OCI-LY1 (cell line): ENCODE results near the gene DNAJB6.

Experiments
- H2AFZ ChIP-seq: fragments of 200-600 bp; sonication (generic), shearing (Covaris generic); 2 replicates; pipeline ENCODE4 v1.6.0; 2014; ENCODE audit warnings: antibody characterized with exemption, mild to moderate bottlenecking, low read length
- H3F3A ChIP-seq: fragments of 200-600 bp; sonication (generic), shearing (Covaris generic); 2 replicates; pipeline ENCODE4 v1.6.0; 2014; ENCODE audit warnings: mild to moderate bottlenecking, antibody characterized with exemption, low read length, moderate library complexity; ENCODE audit not compliant: insufficient read depth
- H3K27ac ChIP-seq: fragments of 200-600 bp; sonication (generic); 2 replicates; pipeline ENCODE4 v1.5.1; 2014; ENCODE audit warnings: low read length, mixed run types, mild to moderate bottlenecking, low read depth; ENCODE audit not compliant: poor library complexity, severe bottlenecking
- H3K27me3 ChIP-seq: fragments of 200-600 bp; sonication (generic); 2 replicates; pipeline ENCODE4 v1.6.0; 2014; ENCODE audit warnings: antibody characterized with exemption, mild to moderate bottlenecking, low read length, moderate library complexity; ENCODE audit not compliant: insufficient read depth
- H3K36me3 ChIP-seq: fragments of 200-600 bp; sonication (generic); 2 replicates; pipeline ENCODE4 v1.6.1; 2014; ENCODE audit warnings: mild to moderate bottlenecking, antibody characterized with exemption, low read length, moderate library complexity, mixed read lengths; ENCODE audit not compliant: insufficient read depth
- H3K4me1 ChIP-seq: fragments of 200-600 bp; sonication (generic); 2 replicates; pipeline ENCODE4 v1.5.1; 2014; ENCODE audit warnings: mild to moderate bottlenecking, low read length, moderate library complexity; ENCODE audit not compliant: insufficient read depth, severe bottlenecking
- H3K4me2 ChIP-seq: fragments of 200-600 bp; sonication (generic), shearing (Covaris generic); 2 replicates; pipeline ENCODE4 v1.6.1; 2014; ENCODE audit warnings: low read length
- H3K4me3 ChIP-seq: fragments of 200-600 bp; sonication (generic); 2 replicates; pipeline ENCODE4 v1.5.1; 2014; ENCODE audit warnings: low read length, low read depth, mild to moderate bottlenecking, mixed read lengths; ENCODE audit not compliant: poor library complexity, severe bottlenecking
- H3K79me2 ChIP-seq: fragments of 200-600 bp; shearing (Covaris generic); 2 replicates; pipeline ENCODE4 v1.6.1; 2016; ENCODE audit warnings: mixed run types, low read length, mixed read lengths; ENCODE audit not compliant: insufficient read depth
- H3K9ac ChIP-seq: fragments of 200-600 bp; sonication (generic), shearing (Covaris generic); 2 replicates; pipeline ENCODE4 v1.6.1; 2014; ENCODE audit warnings: mild to moderate bottlenecking, low read length, mixed read lengths
- H3K9me2 ChIP-seq: fragments of 200-600 bp; sonication (generic), shearing (Covaris generic); 2 replicates; pipeline ENCODE4 v1.6.1; 2014; ENCODE audit warnings: low read depth, mild to moderate bottlenecking, low read length, mixed read lengths
- H3K9me3 ChIP-seq: fragments of 200-600 bp; shearing (Covaris generic); 2 replicates; pipeline ENCODE4 v1.6.1; 2014; ENCODE audit warnings: low read length, mixed read lengths
- H4K20me1 ChIP-seq: fragments of 200-600 bp; sonication (generic), shearing (Covaris generic); 2 replicates; pipeline ENCODE4 v1.6.0; 2016; ENCODE audit warnings: mild to moderate bottlenecking, low read length; ENCODE audit not compliant: insufficient read depth
- CTCF ChIP-seq: fragments of 200-600 bp; sonication (generic), shearing (Covaris generic); IDR thresholded peaks from 2 replicates; pipeline ENCODE4 v1.5.1; 2017; ENCODE audit warnings: mild to moderate bottlenecking, antibody characterized with exemption, low read length, moderate library complexity, mixed read lengths
- EZH2 ChIP-seq: fragments of 200-600 bp; sonication (generic), shearing (Covaris generic); IDR thresholded peaks from 2 replicates; pipeline ENCODE4 v1.8.0; 2017; ENCODE audit warnings: borderline replicate concordance, mixed run types, mild to moderate bottlenecking, antibody characterized with exemption, low read length, moderate library complexity, mixed read lengths

The DNAJB6 gene

GRCh38 chr7:157391036-157391710 lies 54.4 kb downstream of the DNAJB6 start:
- no peak overlapping the region for H3K4me3 ChIP-seq
- H3K4me1 ChIP-seq: peaks cover 14% of the 10 kb centered on the region
- no peak overlapping the region for H2AFZ ChIP-seq
- H3K27ac ChIP-seq: no peak overlapping the region
- H3K79me2 ChIP-seq: peaks cover 7% of the 10 kb centered on the region; the same call in 1 of the 2 replicates
- TF ChIP-seq CTCF: no peak
- TF ChIP-seq EZH2: no peak
- no peaks in the 10 kb centered on the region for H4K20me1 ChIP-seq
- no peaks in the 10 kb centered on the region for H3K27me3 ChIP-seq
- no peak overlapping the region for H3K4me2 ChIP-seq
- H3K9me3 ChIP-seq: no peaks in the 10 kb centered on the region
- peaks cover 80% of the 10 kb centered on the region for H3K36me3 ChIP-seq
- H3F3A ChIP-seq: no peaks in the 10 kb centered on the region
- H3K9ac ChIP-seq: no peak overlapping the region
- no peaks in the 10 kb centered on the region for H3K9me2 ChIP-seq

GRCh38 chr7:157392256-157393037 lies 55.6 kb downstream of the DNAJB6 start:
- Histone ChIP-seq H4K20me1 (no peaks in the 10 kb centered on the region), H3K79me2 (peaks cover 7% of the 10 kb centered on the region; the same call in 1 of the 2 replicates), H3K27me3 (no peaks in the 10 kb centered on the region), H3K9ac (no peak overlapping the region), H3K9me2 (no peaks in the 10 kb centered on the region), H3F3A (no peaks in the 10 kb centered on the region), H3K27ac (no peak overlapping the region), H3K4me2 (no peak overlapping the region), H3K4me1 (peaks cover 7% of the 10 kb centered on the region), H3K4me3 (no peak overlapping the region), H2AFZ (no peak overlapping the region), H3K36me3 (peaks cover 87% of the 10 kb centered on the region), H3K9me3 (no peaks in the 10 kb centered on the region)
- TF ChIP-seq CTCF: no peak
- TF ChIP-seq EZH2: no peak

GRCh38 chr7:157394246-157395191 lies 57.7 kb downstream of the DNAJB6 start:
- H3F3A ChIP-seq: no peaks in the 10 kb centered on the region
- H3K9ac ChIP-seq: no peak overlapping the region
- H3K79me2 ChIP-seq: no peaks in the 10 kb centered on the region; the same call in 1 of the 2 replicates
- no peaks in the 10 kb centered on the region for H3K9me2 ChIP-seq
- no peak overlapping the region for H2AFZ ChIP-seq
- H3K27me3 ChIP-seq: no peaks in the 10 kb centered on the region
- no peak overlapping the region for H3K27ac ChIP-seq
- no peak overlapping the region for H3K4me3 ChIP-seq
- peaks cover 85% of the 10 kb centered on the region for H3K36me3 ChIP-seq
- no peak for TF ChIP-seq EZH2
- no peak for TF ChIP-seq CTCF
- no peaks in the 10 kb centered on the region for H4K20me1 ChIP-seq
- no peak overlapping the region for H3K4me2 ChIP-seq
- peaks cover 10% of the 10 kb centered on the region for H3K4me1 ChIP-seq
- no peaks in the 10 kb centered on the region for H3K9me3 ChIP-seq
